Tibial nerve (tissue), 4 donors: ENCODE results near the gene METTL8. TPM values are rescaled to one million over a fixed set of nuclear protein-coding genes. Genes with fewer than 3 reads are reported as not detected.

Experiments
- DNase-seq, 2 donors: peaks; one replicate each; pipeline ENCODE4 v3.0.0-alpha.2; 2019; ENCODE audit warnings: low spot score in 2 of 2
- H3K27ac ChIP-seq, 4 donors: fragments of 200-600 bp; sonication (generic) in 3 of 4; one replicate each; pipeline ENCODE4 v1.5.1; 2017 to 2019; ENCODE audit warnings: mild to moderate bottlenecking in 1 of 4
- H3K27me3 ChIP-seq, 2 donors: fragments of 200-600 bp; sonication (generic) in 1 of 2; one replicate each; pipeline versions ENCODE4 v1.5.1 to v1.6.0; 2017 to 2019
- H3K36me3 ChIP-seq, 3 donors: fragments of 200-600 bp; sonication (generic); one replicate each; pipeline ENCODE4 v1.5.1; 2018 to 2019
- H3K4me1 ChIP-seq, 4 donors: fragments of 200-600 bp; sonication (generic) in 3 of 4; one replicate each; pipeline ENCODE4 v1.5.1; 2017 to 2019
- H3K4me3 ChIP-seq, 4 donors: fragments of 200-600 bp; sonication (generic) in 3 of 4; one replicate each; pipeline ENCODE4 v1.5.1; 2017 to 2019; ENCODE audit warnings: mild to moderate bottlenecking in 1 of 4, moderate library complexity in 1 of 4
- H3K9me3 ChIP-seq, 4 donors: fragments of 200-600 bp; sonication (generic) in 3 of 4; one replicate each; pipeline ENCODE4 v1.5.1; 2017 to 2019
- CTCF ChIP-seq, 5 experiments: fragments of 200-600 bp in 3 of 5; fragments of 450-650 bp in 2 of 5; sonication (generic) in 3 of 5; IDR thresholded peaks; one replicate each; pipeline ENCODE4 v1.5.1; 2016 to 2019; ENCODE audit warnings: antibody characterized with exemption in 5 of 5, mild to moderate bottlenecking in 3 of 5, moderate library complexity in 2 of 5
- EP300 ChIP-seq, 2 donors: sonication (generic); formaldehyde crosslinking; IDR thresholded peaks; one replicate each; pipeline ENCODE4 v1.6.1; 2017; ENCODE audit warnings: antibody characterized with exemption in 2 of 2, mild to moderate bottlenecking in 1 of 2
- POLR2A ChIP-seq, 2 donors: fragments of 450-650 bp; IDR thresholded peaks; one replicate each; pipeline ENCODE4 v1.6.1; 2017; ENCODE audit warnings: antibody characterized with exemption in 2 of 2, mild to moderate bottlenecking in 2 of 2, moderate library complexity in 2 of 2
- WGBS, 2 donors: methylation state at CpG; one replicate each; pipeline ENCODE4 v1.1.5; 2018; 5-methylcytosine and 5-hydroxymethylcytosine counted together
- total RNA-seq, 4 donors: library from RNA; depleted of rRNA; stranded (reverse); fragments of >200 nt; gene quantifications; one replicate each; pipeline ENCODE4 v1.1.0, GENCODE V29; 2016

Gene METTL8
- total RNA-seq, 4 donors from 2014 or later, result 13.5 to 27.9 (median 20.7) TPM

- Histone ChIP-seq H3K9me3 (no peaks in the 10 kb centered on the region), H3K4me3 (no peak overlapping the region), H3K36me3 (peaks cover 0 to 2% (median 0%) of the 10 kb centered on the region in 3 donors), H3K27me3 (no peaks in the 10 kb centered on the region), H3K4me1 (no peaks in the 10 kb centered on the region), H3K27ac (no peak overlapping the region)
- WGBS, 2 donors, result 83 to 98% methylated on average over 2 of the region's 2 CpGs
- TF ChIP-seq POLR2A (IDR thresholded peaks at IDR 0.05) (no peak), CTCF (IDR thresholded peaks at IDR 0.05) (no peak)
- no peak for DNase-seq
These were observed 42.3 kb downstream of the METTL8 start for GRCh38 chr2:171391532-171391931.

GRCh38 chr2:171390941-171391516 lies 42.8 kb downstream of the METTL8 start:
- 92 to 93% methylated on average over 1 of the region's 1 CpG for WGBS, 2 donors
- TF ChIP-seq POLR2A (IDR thresholded peaks at IDR 0.05), result no peak
- no peak for TF ChIP-seq EP300 (IDR thresholded peaks at IDR 0.05)
- no peak for DNase-seq
- no peaks in the 10 kb centered on the region for H3K9me3 ChIP-seq
- no peaks in the 10 kb centered on the region for H3K4me1 ChIP-seq
- no peak overlapping the region for H3K4me3 ChIP-seq
- no peak overlapping the region for H3K27ac ChIP-seq
- peaks cover 0 to 7% (median 0%) of the 10 kb centered on the region in 3 donors for H3K36me3 ChIP-seq
- no peaks in the 10 kb centered on the region for H3K27me3 ChIP-seq

- TF ChIP-seq EP300 (IDR thresholded peaks at IDR 0.05), result no peak
- WGBS, 2 donors, result 86 to 94% methylated on average over 1 of the region's 1 CpG
- DNase-seq, result no peak
- no peaks in the 10 kb centered on the region for H3K27me3 ChIP-seq
- H3K4me3 ChIP-seq, result no peak overlapping the region
- H3K4me1 ChIP-seq, result no peaks in the 10 kb centered on the region
- no peaks in the 10 kb centered on the region for H3K9me3 ChIP-seq
- H3K27ac ChIP-seq, result no peak overlapping the region
- H3K36me3 ChIP-seq, result peaks cover 0 to 8% (median 0%) of the 10 kb centered on the region in 3 donors
These were observed 44.0 kb downstream of the METTL8 start for GRCh38 chr2:171389780-171390179.

GRCh38 chr2:171389325-171389724 lies 44.5 kb downstream of the METTL8 start:
- H3K9me3 ChIP-seq, result no peaks in the 10 kb centered on the region
- H3K27me3 ChIP-seq, result no peaks in the 10 kb centered on the region
- no peaks in the 10 kb centered on the region for H3K4me1 ChIP-seq
- WGBS, 2 donors, result 96 to 100% methylated on average over 1 of the region's 1 CpG
- no peak overlapping the region for H3K4me3 ChIP-seq
- TF ChIP-seq POLR2A (IDR thresholded peaks at IDR 0.05) (no peak), EP300 (IDR thresholded peaks at IDR 0.05) (no peak), CTCF (IDR thresholded peaks at IDR 0.05) (no peak)
- no peak for DNase-seq
- H3K27ac ChIP-seq, result no peak overlapping the region
- peaks cover 0 to 11% (median 0%) of the 10 kb centered on the region in 3 donors for H3K36me3 ChIP-seq

GRCh38 chr2:171387052-171387451 lies 46.7 kb downstream of the METTL8 start:
- Histone ChIP-seq H3K9me3 (no peaks in the 10 kb centered on the region), H3K4me3 (no peak overlapping the region), H3K36me3 (peaks cover 0 to 22% (median 0%) of the 10 kb centered on the region in 3 donors), H3K27ac (no peak overlapping the region), H3K4me1 (no peaks in the 10 kb centered on the region), H3K27me3 (no peaks in the 10 kb centered on the region)
- no peak for TF ChIP-seq CTCF (IDR thresholded peaks at IDR 0.05)
- no peak for TF ChIP-seq POLR2A (IDR thresholded peaks at IDR 0.05)
- TF ChIP-seq EP300 (IDR thresholded peaks at IDR 0.05), result no peak
- no peak for DNase-seq
- WGBS, 2 donors, result 72 to 77% methylated on average over 7 of the region's 7 CpGs

- WGBS, 2 donors, result 73 to 88% methylated on average over 10 of the region's 10 CpGs
- Histone ChIP-seq H3K27me3 (no peaks in the 10 kb centered on the region), H3K36me3 (peaks cover 0 to 23% (median 0%) of the 10 kb centered on the region in 3 donors), H3K4me3 (no peak overlapping the region), H3K4me1 (no peaks in the 10 kb centered on the region), H3K27ac (no peak overlapping the region), H3K9me3 (no peaks in the 10 kb centered on the region)
- TF ChIP-seq CTCF (IDR thresholded peaks at IDR 0.05) (no peak), EP300 (IDR thresholded peaks at IDR 0.05) (no peak), POLR2A (IDR thresholded peaks at IDR 0.05) (no peak)
- DNase-seq, result no peak
These were observed 47.2 kb downstream of the METTL8 start for GRCh38 chr2:171386627-171387026.
